NB4 (cell line): Measurements from ENCODE around the gene TMEM165.
A peak's percentile ranks its signal among the peaks of the same experiment; 100 is the strongest.

Experiments used
- DNase-seq: peaks from one replicate; pipeline ENCODE4 v3.0.0; 2010; ENCODE audit warnings: low read depth
- H3K4me3 ChIP-seq: one replicate; pipeline ENCODE4 v1.5.1; 2011; ENCODE audit warnings: mild to moderate bottlenecking, low read depth, low read length, moderate library complexity
- MAX ChIP-seq: IDR thresholded peaks from 2 replicates; pipeline ENCODE4 v1.6.1; 2011; ENCODE audit warnings: low read depth, low read length
- MYC ChIP-seq: IDR thresholded peaks from 2 replicates; pipeline ENCODE4 v1.6.1; 2011; ENCODE audit warnings: low read depth, low read length
- POLR2A ChIP-seq: IDR thresholded peaks from 2 replicates; pipeline ENCODE4 v1.6.1; 2011; ENCODE audit warnings: mild to moderate bottlenecking; ENCODE audit not compliant: insufficient read length; ENCODE audit errors: extremely low read depth
- TF ChIP-seq, protein P1 (sequence below): IDR thresholded peaks from one replicate; pipeline ENCODE4 v1.5.1; 2012; ENCODE audit warnings: low read depth, low read length

Gene TMEM165

DNA sequence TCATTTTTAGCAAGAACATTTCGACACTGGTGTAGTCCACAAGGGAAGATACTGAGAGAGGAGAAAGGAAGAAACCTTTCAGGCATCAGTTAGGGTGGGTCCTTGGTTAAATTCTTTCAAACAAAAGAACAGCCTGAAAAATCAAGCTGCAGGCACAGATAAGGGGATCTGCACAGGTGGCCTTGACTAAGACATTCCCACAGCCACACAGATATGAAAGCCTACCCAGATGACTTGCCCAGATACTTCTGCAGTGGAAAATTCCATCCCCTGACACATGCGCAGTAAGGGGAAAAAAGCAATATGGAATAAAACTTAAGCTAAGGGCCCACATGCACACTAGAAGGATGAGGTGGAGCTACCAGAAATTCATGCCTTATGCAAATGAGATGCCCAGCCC lies 8.9 kb upstream of the TMEM165 start:
- H3K4me3 ChIP-seq, result no peak overlapping the region
- TF ChIP-seq MYC, result no peak
- no peak for TF ChIP-seq MAX
- TF ChIP-seq, protein P1, sequence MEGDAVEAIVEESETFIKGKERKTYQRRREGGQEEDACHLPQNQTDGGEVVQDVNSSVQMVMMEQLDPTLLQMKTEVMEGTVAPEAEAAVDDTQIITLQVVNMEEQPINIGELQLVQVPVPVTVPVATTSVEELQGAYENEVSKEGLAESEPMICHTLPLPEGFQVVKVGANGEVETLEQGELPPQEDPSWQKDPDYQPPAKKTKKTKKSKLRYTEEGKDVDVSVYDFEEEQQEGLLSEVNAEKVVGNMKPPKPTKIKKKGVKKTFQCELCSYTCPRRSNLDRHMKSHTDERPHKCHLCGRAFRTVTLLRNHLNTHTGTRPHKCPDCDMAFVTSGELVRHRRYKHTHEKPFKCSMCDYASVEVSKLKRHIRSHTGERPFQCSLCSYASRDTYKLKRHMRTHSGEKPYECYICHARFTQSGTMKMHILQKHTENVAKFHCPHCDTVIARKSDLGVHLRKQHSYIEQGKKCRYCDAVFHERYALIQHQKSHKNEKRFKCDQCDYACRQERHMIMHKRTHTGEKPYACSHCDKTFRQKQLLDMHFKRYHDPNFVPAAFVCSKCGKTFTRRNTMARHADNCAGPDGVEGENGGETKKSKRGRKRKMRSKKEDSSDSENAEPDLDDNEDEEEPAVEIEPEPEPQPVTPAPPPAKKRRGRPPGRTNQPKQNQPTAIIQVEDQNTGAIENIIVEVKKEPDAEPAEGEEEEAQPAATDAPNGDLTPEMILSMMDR, result no peak
- DNase-seq, result no peak

DNA sequence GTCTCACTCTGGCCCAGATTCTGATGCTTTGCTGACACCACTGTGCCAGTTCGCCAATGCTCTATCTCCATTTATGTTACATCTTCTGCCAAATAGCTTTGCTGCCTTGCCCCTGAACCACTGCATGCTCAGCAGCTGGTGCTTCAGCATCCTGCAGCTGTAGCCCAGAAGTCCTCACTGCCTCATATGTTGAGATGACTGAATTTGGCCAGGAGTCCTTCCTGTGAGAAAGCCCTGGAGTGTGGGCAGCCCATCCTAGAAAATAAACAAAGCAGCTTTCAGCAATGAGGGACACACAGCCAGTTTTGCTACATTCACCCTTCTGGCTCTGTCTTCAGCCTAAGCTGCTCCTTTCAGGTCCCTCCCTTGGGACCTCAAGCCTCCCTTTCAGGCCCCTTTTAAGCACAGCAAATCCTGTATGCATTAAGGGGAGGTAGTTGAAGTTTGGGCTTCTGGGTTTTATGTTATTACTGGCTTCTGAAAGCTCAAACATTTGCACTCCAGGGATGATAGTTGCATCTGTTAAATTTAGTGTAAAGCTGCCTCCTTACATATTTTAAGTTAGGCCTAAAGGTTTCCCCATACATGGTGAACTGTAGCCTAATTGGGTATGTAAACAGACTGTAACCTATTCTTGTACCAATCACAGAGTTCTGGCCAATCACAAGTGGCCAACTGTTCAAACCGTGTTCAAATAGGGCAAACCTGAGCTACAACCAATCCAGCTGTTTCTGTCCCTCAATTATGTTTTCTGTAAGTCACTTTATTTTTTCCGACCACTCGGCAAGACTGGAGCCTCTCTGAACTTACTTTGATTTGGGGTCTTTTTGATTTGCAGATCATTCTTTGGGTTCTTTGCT lies 2.1 kb upstream of the TMEM165 start:
- no peak overlapping the region for H3K4me3 ChIP-seq
- DNase-seq, result peak; percentile 20
- TF ChIP-seq POLR2A, result no peak
- no peak for TF ChIP-seq MAX
- no peak for TF ChIP-seq MYC
- TF ChIP-seq, protein P1, result no peak

GRCh38 chr4:55395218-55395528 lies 584 bp upstream of the TMEM165 start:
- H3K4me3 ChIP-seq, result peak overlapping the region; percentile 87
- TF ChIP-seq POLR2A, result no peak
- TF ChIP-seq MYC, result peak; percentile 84
- peak; percentile 87 for TF ChIP-seq MAX
- TF ChIP-seq, protein P1, result no peak
- DNase-seq, result no peak

DNA sequence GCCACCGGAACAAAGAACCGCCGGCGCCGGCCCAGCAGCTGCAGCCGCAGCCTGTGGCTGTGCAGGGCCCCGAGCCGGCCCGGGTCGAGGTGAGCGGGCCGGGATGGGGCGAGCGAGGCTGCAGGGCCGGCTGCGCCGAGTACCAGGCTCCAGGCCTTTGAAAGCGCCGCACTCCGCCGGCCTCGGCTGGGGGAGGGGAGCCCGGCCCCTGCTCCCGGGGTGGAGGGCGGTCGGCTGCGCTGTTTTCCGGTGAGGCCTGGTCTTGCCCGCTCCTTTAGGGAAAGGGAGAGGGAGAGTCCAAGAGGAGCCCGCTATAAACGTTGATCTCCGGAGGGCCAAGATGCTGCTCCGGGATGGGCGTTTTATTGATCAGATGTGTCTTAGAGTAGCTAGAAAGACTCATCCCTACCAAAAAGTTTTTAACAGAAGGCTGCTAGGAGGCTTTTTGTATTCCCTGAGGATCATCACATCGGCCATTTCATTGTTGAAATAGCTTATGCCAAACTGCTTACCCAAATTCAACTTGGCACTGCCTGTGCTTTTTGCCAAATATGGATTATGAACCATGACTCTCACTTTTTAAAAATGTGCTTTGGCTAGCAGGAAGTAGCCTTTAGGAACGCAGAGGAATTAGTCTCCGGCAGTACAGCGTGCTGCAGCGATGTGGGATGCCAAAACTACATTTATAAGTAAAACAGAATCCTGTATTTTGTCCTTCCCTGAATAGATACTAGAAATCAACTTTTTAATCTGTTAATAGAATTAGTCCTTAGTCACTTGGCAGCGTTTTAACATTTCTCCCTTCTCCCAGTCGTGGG lies 760 bp downstream of the TMEM165 start:
- H3K4me3 ChIP-seq, result peak overlapping the region; percentile 87
- DNase-seq, result peak; percentile 71
- TF ChIP-seq POLR2A (no peak), MAX (peak; percentile 54), MYC (peak; percentile 55)
- TF ChIP-seq, protein P1, result no peak

- H3K4me3 ChIP-seq, result peak overlapping the region; percentile 87
- TF ChIP-seq, protein P1, result no peak
- TF ChIP-seq MYC (no peak), POLR2A (no peak), MAX (no peak)
- peak; percentile 36 for DNase-seq
These were observed 1.3 kb downstream of the TMEM165 start for GRCh38 chr4:55397126-55397436.
